IMR-90 (cell line): Measurements from ENCODE around the gene ELAC1. TPM values are rescaled to one million over a fixed set of nuclear protein-coding genes. Genes with fewer than 3 reads are reported as not detected.

Experiments used
- ATAC-seq: fragments of 200-7000 bp; cut with Tn5 transposase; 2 replicates; pipeline ENCODE4 v1.9.1; 2020; ENCODE audit warnings: low read depth, mild to moderate bottlenecking, moderate library complexity
- BruUV-seq: library from RNA; stranded (reverse); fragments of 400-500 nt; replicated peaks from 2 replicates; lab custom pipeline; 2021; lab: Mats Ljungman, UMichigan
- CTCF ChIA-PET: fragments of 300-600 bp; formaldehyde crosslinking; extraction: SDS; loops from one replicate; lab custom pipeline; 2021; ENCODE audit warnings: antibody characterized with exemption; lab: Yijun Ruan, JAX
- POLR2A ChIA-PET: fragments of 300-600 bp; sonication (Branson Sonifier 250); formaldehyde crosslinking; loops from one replicate; lab custom pipeline; 2022; ENCODE audit warnings: antibody characterized with exemption; ENCODE audit not compliant: unreplicated experiment; lab: Charles Lee
- DNase-seq: peaks from one replicate; pipeline ENCODE4 v3.0.0; 2013
- H2AFZ ChIP-seq: replicated peaks from 2 replicates; pipeline ENCODE3; 2013; ENCODE audit warnings: low read length, mild to moderate bottlenecking; ENCODE audit not compliant: poor library complexity
- H2AK5ac ChIP-seq: 2 replicates; pipeline ENCODE4 v1.6.1; 2013; ENCODE audit warnings: low read depth, low read length, inconsistent platforms
- H2AK9ac ChIP-seq: replicated peaks from 2 replicates; pipeline ENCODE3; 2013; ENCODE audit warnings: mild to moderate bottlenecking, low read depth, low read length, moderate library complexity; ENCODE audit not compliant: poor library complexity
- H2BK120ac ChIP-seq: 2 replicates; pipeline ENCODE4 v1.6.1; 2013; ENCODE audit warnings: low read depth, low read length, inconsistent platforms
- H2BK15ac ChIP-seq: 3 replicates; pipeline ENCODE4 v1.6.1; 2013; ENCODE audit warnings: low read depth, low read length, inconsistent platforms
- H2BK20ac ChIP-seq: 2 replicates; pipeline ENCODE4 v1.6.1; 2013; ENCODE audit warnings: low read depth, mild to moderate bottlenecking, inconsistent platforms, low read length, moderate library complexity
- H2BK5ac ChIP-seq: 2 replicates; pipeline ENCODE4 v1.6.1; 2013; ENCODE audit warnings: mild to moderate bottlenecking, low read depth, low read length, inconsistent platforms; ENCODE audit not compliant: poor library complexity, severe bottlenecking
- H3K14ac ChIP-seq: replicated peaks from 2 replicates; pipeline ENCODE4 v1.6.1; 2013; ENCODE audit warnings: low read depth, low read length, inconsistent platforms
- H3K18ac ChIP-seq: 2 replicates; pipeline ENCODE4 v1.6.1; 2013; ENCODE audit warnings: low read depth, low read length, control low read depth
- H3K23ac ChIP-seq: 2 replicates; pipeline ENCODE4 v1.6.1; 2013; ENCODE audit warnings: low read depth, low read length, inconsistent platforms
- H3K27ac ChIP-seq: 2 replicates; pipeline ENCODE4 v1.5.1; 2013; ENCODE audit warnings: mild to moderate bottlenecking, control low read depth, low read length; ENCODE audit not compliant: insufficient read depth
- H3K27me3 ChIP-seq: 2 replicates; pipeline ENCODE4 v1.6.1; 2013; ENCODE audit warnings: low read length; ENCODE audit not compliant: control insufficient read depth, insufficient read depth
- H3K36me3 ChIP-seq: 2 replicates; pipeline ENCODE4 v1.6.1; 2013; ENCODE audit warnings: low read length, mixed read lengths; ENCODE audit not compliant: control insufficient read depth, insufficient read depth
- H3K4ac ChIP-seq: 2 replicates; pipeline ENCODE4 v1.6.1; 2013; ENCODE audit warnings: low read depth, low read length, inconsistent platforms
- H3K4me1 ChIP-seq: 2 replicates; pipeline ENCODE4 v1.6.1; 2013; ENCODE audit warnings: low read length, mixed read lengths; ENCODE audit not compliant: control insufficient read depth, insufficient read depth
- H3K4me2 ChIP-seq: 2 replicates; pipeline ENCODE4 v1.6.1; 2013; ENCODE audit warnings: low read depth, mild to moderate bottlenecking, control low read depth, low read length, moderate library complexity
- H3K4me3 ChIP-seq: 2 replicates; pipeline ENCODE4 v1.5.1; 2013; ENCODE audit warnings: low read depth, mild to moderate bottlenecking, control low read depth, low read length, moderate library complexity; ENCODE audit not compliant: insufficient read depth
- H3K56ac ChIP-seq: 2 replicates; pipeline ENCODE4 v1.6.1; 2013; ENCODE audit warnings: low read length, inconsistent platforms; ENCODE audit not compliant: insufficient read depth; ENCODE audit errors: extremely low read depth
- H3K79me1 ChIP-seq, 2 experiments: 2 replicates each; pipeline ENCODE4 v1.6.1; 2013; ENCODE audit warnings: low read length in 2 of 2, inconsistent platforms in 1 of 2, low read depth in 1 of 2
- H3K9ac ChIP-seq: 2 replicates; pipeline ENCODE4 v1.6.1; 2013; ENCODE audit warnings: low read depth, low read length, control low read depth
- H3K9me1 ChIP-seq: 2 replicates; pipeline ENCODE4 v1.6.1; 2013; ENCODE audit warnings: low read length, inconsistent platforms; ENCODE audit not compliant: insufficient read depth
- H3K9me3 ChIP-seq: 2 replicates; pipeline ENCODE4 v1.6.1; 2013; ENCODE audit warnings: low read length; ENCODE audit not compliant: control insufficient read depth, insufficient read depth
- H4K20me1 ChIP-seq: 2 replicates; pipeline ENCODE4 v1.6.1; 2013; ENCODE audit warnings: low read length, inconsistent platforms; ENCODE audit not compliant: insufficient read depth
- H4K5ac ChIP-seq: 2 replicates; pipeline ENCODE4 v1.6.1; 2013; ENCODE audit warnings: mild to moderate bottlenecking, low read depth, low read length, control low read depth
- H4K8ac ChIP-seq, 2 experiments: 2 replicates each; pipeline ENCODE4 v1.6.1; 2013; ENCODE audit warnings: low read depth in 2 of 2, low read length in 2 of 2, control low read depth in 1 of 2, inconsistent platforms in 1 of 2
- H4K91ac ChIP-seq: 2 replicates; pipeline ENCODE4 v1.6.1; 2013; ENCODE audit warnings: low read depth, low read length, inconsistent platforms; ENCODE audit not compliant: insufficient read depth
- BHLHE40 ChIP-seq: fragments of 150-350 bp; IDR thresholded peaks from 2 replicates; pipeline ENCODE4 v1.6.1; 2016; ENCODE audit warnings: mild to moderate bottlenecking, low read depth, low read length
- CEBPB ChIP-seq: IDR thresholded peaks from 2 replicates; pipeline ENCODE4 v1.6.1; 2012; ENCODE audit warnings: low read depth, low read length, improper control_type of control experiment
- CHD1 ChIP-seq: IDR thresholded peaks from 2 replicates; pipeline ENCODE4 v1.6.1; 2012; ENCODE audit warnings: low read depth, low read length, improper control_type of control experiment
- CTCF ChIP-seq: conservative IDR thresholded peaks from 2 replicates; pipeline ENCODE4 v1.5.1; 2012; ENCODE audit warnings: mild to moderate bottlenecking, low read depth, low read length, improper control_type of control experiment
- ELK1 ChIP-seq: fragments of 150-350 bp; IDR thresholded peaks from 2 replicates; pipeline ENCODE4 v1.6.1; 2016; ENCODE audit warnings: low read depth, mild to moderate bottlenecking, low read length, moderate library complexity, borderline replicate concordance
- FOS ChIP-seq: fragments of 150-350 bp; IDR thresholded peaks from 2 replicates; pipeline ENCODE4 v1.6.1; 2016; ENCODE audit warnings: low read depth, low read length
- MAFK ChIP-seq: IDR thresholded peaks from 2 replicates; pipeline ENCODE4 v1.6.1; 2012; ENCODE audit warnings: low read depth, low read length, improper control_type of control experiment
- MAZ ChIP-seq: IDR thresholded peaks from 2 replicates; pipeline ENCODE4 v1.6.1; 2012; ENCODE audit warnings: low read depth, mild to moderate bottlenecking, low read length, improper control_type of control experiment, moderate library complexity, borderline replicate concordance
- MXI1 ChIP-seq: IDR thresholded peaks from 2 replicates; pipeline ENCODE4 v1.6.1; 2012; ENCODE audit warnings: low read depth, mild to moderate bottlenecking, low read length, moderate library complexity, borderline replicate concordance
- NFE2L2 ChIP-seq: fragments of 150-350 bp; IDR thresholded peaks from 2 replicates; pipeline ENCODE4 v1.6.1; 2016; ENCODE audit warnings: low read depth, mild to moderate bottlenecking, low read length
- POLR2A ChIP-seq: IDR thresholded peaks from 2 replicates; pipeline ENCODE4 v1.6.1; 2012; ENCODE audit warnings: mild to moderate bottlenecking, low read depth, low read length
- RCOR1 ChIP-seq: IDR thresholded peaks from 2 replicates; pipeline ENCODE4 v1.6.1; 2012; ENCODE audit warnings: mild to moderate bottlenecking, low read length, improper control_type of control experiment; ENCODE audit not compliant: insufficient replicate concordance
- RFX5 ChIP-seq: IDR thresholded peaks from 2 replicates; pipeline ENCODE4 v1.8.0; 2012; ENCODE audit warnings: low read depth, mild to moderate bottlenecking, low read length, moderate library complexity
- SMC3 ChIP-seq: fragments of 150-350 bp; IDR thresholded peaks from 2 replicates; pipeline ENCODE4 v1.6.1; 2016; ENCODE audit warnings: low read depth, mild to moderate bottlenecking, antibody characterized with exemption, low read length, moderate library complexity
- USF2 ChIP-seq: fragments of 150-350 bp; IDR thresholded peaks from 2 replicates; pipeline ENCODE4 v1.6.1; 2017; ENCODE audit warnings: mild to moderate bottlenecking, antibody characterized with exemption, low read length, low read depth
- WGBS, 2 experiments: methylation state at CpG; one replicate each; pipeline versions ENCODE4 v1.1.5 to v1.1.7; 2013; ENCODE audit warnings: missing lambda C conversion rate in 2 of 2; ENCODE audit not compliant: insufficient read length in 1 of 2; ENCODE audit errors: extremely low coverage in 2 of 2; 5-methylcytosine and 5-hydroxymethylcytosine counted together
- dilution Hi-C: fragments of 300-500 bp; cut with HindIII; formaldehyde crosslinking; loops from one replicate; pipeline ENCODE4 v1.14.3; 2018; ENCODE audit warnings: low sequenced_read_pairs; ENCODE audit not compliant: unreplicated experiment
- in situ Hi-C: fragments of 300-500 bp; cut with MboI; formaldehyde crosslinking; loops from 3 replicates; pipeline ENCODE4 v1.14.3; 2019; ENCODE audit warnings: low sequenced_read_pairs, inconsistent platforms, mixed read lengths
- intact Hi-C: fragments of 100-400 bp; cut with micrococcal nuclease; formaldehyde crosslinking; loops from 2 replicates; pipeline ENCODE4 v1.10.0; 2022
- polyA plus RNA-seq, 3 experiments: library from polyadenylated mRNA; depleted of rRNA; stranded (reverse); fragments of >200 nt; gene quantifications; 2 replicates each; pipeline ENCODE4 v1.2.3, GENCODE V29; 2012; ENCODE audit warnings: low replicate concordance in 1 of 3
- total RNA-seq: library from RNA; depleted of rRNA; stranded (reverse); fragments of >200 nt; gene quantifications from 2 replicates; pipeline ENCODE4 v1.2.3, GENCODE V29; 2012

Gene ELAC1
- total and polyA plus RNA-seq, 2 of the 4 experiments (the other 2 are of a cell fraction), result 5.2 to 8.4 TPM

- Histone ChIP-seq H3K23ac (no peak overlapping the region), H3K79me1 (no peaks in the 10 kb centered on the region), H3K4me3 (no peak overlapping the region), H3K36me3 (no peaks in the 10 kb centered on the region), H3K14ac (no peak overlapping the region), H3K9me3 (no peaks in the 10 kb centered on the region), H3K9ac (no peak overlapping the region), H3K18ac (no peak overlapping the region), H3K4me1 (no peaks in the 10 kb centered on the region), H4K5ac (no peak overlapping the region), H2BK5ac (no peak overlapping the region), H4K20me1 (no peaks in the 10 kb centered on the region), H3K9me1 (no peaks in the 10 kb centered on the region), H3K27me3 (no peaks in the 10 kb centered on the region), H2BK15ac (no peak overlapping the region), H3K56ac (no peak overlapping the region), H2AK5ac (no peak overlapping the region), H2BK20ac (no peak overlapping the region), H2BK120ac (no peak overlapping the region), H2AFZ (no peak overlapping the region), H4K8ac (no peak overlapping the region), H3K4ac (no peak overlapping the region), H3K27ac (no peak overlapping the region), H3K4me2 (no peak overlapping the region), H2AK9ac (no peak overlapping the region), H4K91ac (no peak overlapping the region)
- intact Hi-C loops (no loop called here), in situ Hi-C loops (no loop called here), dilution Hi-C loops (no loop called here)
- no TSS peak for BruUV-seq
- 92% methylated on average over 2 of the region's 4 CpGs; no CpG with 5 or more reads in 1 of the 2 experiments for WGBS, 2 experiments
- ATAC-seq (no peak), DNase-seq (no peak)
- TF ChIP-seq ELK1 (no peak), RFX5 (no peak), USF2 (no peak), RCOR1 (no peak), CHD1 (no peak), NFE2L2 (no peak), POLR2A (no peak), MAZ (no peak), FOS (no peak), MAFK (no peak), CEBPB (no peak), BHLHE40 (no peak), MXI1 (no peak), SMC3 (no peak), CTCF (no peak)
- ChIA-PET POLR2A (no interaction called here), CTCF (no interaction called here)
Measured at GRCh38 chr18:50950626-50951025, 17.2 kb upstream of the ELAC1 start.
